Kidney glomerular epithelial cell (primary cell): Measurements from ENCODE around the gene SLC7A14.

Experiments
- DNase-seq: peaks from one replicate; lab custom pipeline; 2025; lab: John Stamatoyannopoulos, UW

Gene SLC7A14

DNA sequence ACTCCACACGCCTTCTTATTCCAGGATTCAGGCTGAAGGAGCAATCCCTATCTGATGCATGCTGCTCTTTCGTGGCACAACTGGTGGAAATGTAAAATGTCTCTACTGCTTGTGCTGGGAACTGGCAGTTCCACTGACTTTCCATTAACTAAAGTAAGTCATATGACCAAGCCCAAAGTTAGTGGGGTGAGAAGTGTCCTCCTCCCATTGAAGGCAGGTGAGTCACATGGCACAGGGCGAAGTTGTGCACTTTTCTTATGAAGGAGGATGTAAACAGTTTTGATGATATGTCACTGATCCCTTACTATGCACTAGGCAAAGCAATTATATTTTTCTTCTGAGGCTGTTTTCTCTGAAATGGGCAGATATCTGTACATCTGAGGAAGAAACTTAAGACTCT is 51.6 kb downstream of the SLC7A14 start:
- no peak for DNase-seq

DNA sequence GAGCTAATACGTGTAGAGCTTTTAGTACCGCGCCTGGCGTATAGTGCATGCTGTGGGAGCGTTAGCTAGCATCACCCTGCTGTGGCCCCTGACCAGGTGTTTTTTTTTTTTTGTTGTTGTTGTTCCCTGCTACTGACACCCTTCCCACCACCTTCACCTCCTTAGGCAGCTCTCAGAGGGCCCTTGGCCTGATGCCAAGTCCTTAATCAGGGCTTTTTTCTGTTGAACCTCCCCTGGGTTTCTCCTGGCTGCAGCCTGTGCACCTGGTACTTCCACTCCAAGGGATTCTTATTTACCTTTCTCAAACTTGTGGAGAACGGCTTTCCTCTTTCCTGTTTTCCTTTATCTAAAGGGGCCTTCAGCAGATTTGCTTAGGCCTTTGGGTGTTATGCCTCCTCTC is 53.3 kb downstream of the SLC7A14 start:
- DNase-seq, result no peak

DNA sequence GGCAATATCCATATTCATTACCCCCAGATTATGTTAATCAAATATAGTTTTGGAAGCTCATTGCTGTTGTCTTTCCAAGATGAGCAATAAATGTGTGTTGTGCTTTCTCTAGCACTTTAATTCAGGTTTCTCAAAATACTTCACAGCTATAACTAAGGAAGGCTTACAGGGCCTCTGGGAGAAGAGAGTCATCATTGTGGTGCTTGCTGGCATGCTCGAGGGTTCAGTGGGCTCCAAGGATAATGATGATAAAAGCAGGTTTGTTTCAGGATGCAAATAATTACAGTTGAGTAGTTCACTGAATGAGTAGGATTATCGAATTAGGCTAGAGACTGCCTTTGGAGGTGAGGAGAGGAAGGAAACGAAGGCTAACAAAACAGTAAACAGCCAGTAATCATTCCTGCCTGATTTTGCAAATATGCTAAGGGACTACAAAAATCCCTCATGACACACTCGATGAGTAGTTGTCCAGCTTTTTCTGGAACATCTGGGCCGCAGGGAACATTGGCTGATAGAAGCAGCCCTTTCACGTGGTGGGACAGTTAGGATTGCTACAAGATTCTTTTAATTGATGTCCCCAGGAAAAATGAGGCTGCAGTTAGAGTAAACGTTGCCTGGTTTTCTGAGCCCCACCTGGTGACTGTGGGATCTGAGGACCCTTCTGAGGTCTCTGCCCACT is 54.1 kb downstream of the SLC7A14 start:
- DNase-seq, result no peak

DNA sequence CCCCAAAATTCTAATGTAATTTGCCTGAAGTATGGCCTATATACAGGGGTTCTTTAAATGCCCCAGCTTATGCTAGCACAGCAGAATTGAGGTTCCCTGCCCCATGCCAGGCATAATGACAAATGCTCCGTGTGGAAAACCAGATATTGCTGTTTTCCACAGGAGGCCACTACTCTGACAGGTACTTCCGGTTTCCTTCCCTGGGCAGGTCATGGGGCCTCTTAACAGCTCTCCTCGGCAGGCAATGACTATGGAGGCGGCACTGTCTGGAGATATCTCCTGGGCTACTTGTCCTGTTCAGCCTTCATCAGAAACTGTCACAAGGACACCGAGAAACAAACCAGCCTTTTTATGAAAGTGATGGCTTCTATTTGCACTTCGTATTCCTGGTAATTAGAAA is 54.8 kb downstream of the SLC7A14 start:
- DNase-seq, result no peak

DNA sequence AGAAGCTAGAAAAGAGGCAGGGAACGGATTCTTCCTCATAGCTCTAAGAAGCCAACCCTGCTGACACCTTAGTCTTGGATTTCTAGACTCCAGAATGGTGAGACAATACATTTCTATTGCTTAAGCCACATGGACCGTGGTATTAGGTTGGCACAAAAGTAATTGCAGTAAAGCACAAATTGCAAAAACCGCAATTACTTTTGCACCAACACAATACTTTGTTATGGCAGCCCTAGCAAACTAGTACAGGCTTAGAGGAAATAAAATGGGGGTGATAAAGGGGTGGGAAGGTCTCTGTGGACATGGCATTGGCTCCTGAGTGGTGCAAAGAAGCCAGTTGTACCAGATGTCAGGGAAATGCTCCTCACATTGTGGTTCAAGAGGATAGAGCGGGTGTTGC is 56.0 kb downstream of the SLC7A14 start:
- no peak for DNase-seq

DNA sequence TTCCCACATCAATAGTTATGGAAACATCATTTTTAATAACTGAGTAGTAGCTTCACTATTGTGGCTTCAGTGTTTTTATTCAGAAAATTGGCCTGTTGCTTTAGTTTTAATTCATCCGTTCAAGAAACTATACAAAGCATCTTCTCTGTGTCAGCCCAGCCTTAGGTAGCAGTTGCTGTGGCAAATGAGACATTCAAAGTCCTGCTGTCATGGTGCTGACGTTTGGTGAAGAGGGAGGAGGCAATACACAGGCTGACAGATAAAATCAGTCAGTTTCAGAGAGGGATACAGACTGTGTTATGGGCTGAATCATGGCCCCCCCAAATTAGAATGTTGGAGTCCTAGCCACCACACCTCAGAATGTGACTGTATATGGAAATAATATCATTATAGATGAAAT is 56.5 kb downstream of the SLC7A14 start:
- no peak for DNase-seq

DNA sequence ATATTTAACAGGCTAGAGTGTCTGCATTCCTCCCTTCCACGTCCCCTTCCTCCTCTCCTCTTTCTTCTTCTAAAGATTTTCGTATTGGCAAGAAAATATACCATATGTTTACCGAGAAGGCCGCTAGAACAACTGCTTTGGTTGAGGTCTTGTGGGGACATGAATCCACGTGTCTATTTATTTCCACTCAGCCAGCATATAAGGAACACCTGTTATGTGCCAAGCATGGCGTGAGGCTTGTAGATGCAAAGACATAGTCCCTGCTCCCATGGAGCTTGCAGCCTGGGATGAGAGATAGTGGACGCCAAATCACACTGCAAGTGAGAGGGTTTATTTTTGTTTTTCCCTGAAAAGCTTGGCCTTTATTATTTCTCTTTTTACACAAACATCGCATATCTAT is 57.1 kb downstream of the SLC7A14 start:
- DNase-seq, result no peak

DNA sequence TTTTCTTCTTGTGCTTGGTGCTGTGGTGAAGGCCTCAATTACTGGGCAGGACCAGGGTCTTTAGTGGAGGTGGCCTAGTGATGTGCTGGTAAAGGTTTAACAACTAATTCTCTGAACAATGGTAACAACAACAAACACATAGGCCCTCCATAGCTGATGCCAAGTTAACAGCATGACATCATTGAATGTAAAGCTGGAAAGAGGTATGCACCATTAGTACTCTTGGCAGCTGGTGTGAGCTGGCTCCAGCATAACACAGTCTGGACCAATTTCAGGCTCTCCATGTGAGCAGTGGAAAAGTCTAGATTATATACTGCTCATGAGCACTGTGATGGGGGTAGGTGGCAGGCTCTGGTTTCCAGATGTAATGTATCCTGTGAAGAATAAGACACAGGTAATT is 61.8 kb downstream of the SLC7A14 start:
- no peak for DNase-seq

DNA sequence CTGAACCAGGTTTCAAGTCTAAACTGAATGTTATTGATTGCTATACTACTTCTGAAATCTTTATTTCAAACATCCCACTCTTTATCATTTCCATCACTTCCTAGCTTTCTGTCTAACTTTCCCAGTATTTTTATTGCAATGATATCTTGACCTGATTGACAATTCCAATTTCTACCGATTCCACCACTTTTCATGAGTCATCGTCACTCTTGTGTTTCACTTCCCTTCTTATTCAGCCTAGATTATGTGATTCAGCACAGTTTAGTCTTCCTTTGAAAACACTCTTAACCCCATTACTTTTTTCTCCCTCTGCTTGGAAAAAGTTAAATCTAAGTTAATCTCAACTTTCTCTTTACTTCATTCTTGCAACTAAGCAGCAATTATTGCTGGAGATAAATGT is 62.6 kb downstream of the SLC7A14 start:
- no peak for DNase-seq

DNA sequence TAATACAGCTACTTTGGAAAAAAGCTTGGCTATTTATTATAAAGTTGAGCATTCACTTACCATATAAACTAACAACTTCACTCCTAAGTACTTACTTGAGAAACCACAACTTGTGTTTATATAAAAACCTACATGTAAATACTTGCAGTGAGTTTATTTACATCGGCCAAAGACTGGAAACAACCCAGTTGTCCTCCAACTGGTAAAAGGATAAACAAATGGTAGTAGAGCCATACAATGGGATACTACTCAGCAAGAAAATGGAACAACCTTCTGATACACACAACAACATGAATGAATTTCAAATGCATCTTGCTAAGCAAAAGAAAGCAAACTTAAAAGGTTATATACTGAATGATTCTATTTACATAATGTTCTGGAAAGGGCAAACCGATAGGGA is 63.7 kb downstream of the SLC7A14 start:
- no peak for DNase-seq

DNA sequence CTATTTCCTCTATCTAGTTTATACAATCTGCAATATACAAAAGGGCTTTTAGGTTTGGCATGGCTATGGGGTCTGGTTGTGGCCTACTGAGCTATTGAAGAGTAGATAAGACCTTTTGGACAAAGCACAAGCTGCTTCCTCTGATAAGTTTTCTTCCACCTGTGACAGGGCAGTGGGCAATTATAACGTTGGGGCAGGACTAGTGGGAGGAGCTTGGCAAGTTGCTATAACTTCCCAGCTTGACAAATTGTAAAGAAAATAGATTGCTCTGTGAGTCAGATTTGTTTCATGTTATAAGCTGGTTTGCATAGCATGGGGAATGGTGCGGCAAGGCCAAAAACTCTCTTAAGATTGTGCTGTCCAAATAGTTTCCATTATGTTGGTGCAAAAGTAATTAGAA is 64.9 kb downstream of the SLC7A14 start:
- no peak for DNase-seq

DNA sequence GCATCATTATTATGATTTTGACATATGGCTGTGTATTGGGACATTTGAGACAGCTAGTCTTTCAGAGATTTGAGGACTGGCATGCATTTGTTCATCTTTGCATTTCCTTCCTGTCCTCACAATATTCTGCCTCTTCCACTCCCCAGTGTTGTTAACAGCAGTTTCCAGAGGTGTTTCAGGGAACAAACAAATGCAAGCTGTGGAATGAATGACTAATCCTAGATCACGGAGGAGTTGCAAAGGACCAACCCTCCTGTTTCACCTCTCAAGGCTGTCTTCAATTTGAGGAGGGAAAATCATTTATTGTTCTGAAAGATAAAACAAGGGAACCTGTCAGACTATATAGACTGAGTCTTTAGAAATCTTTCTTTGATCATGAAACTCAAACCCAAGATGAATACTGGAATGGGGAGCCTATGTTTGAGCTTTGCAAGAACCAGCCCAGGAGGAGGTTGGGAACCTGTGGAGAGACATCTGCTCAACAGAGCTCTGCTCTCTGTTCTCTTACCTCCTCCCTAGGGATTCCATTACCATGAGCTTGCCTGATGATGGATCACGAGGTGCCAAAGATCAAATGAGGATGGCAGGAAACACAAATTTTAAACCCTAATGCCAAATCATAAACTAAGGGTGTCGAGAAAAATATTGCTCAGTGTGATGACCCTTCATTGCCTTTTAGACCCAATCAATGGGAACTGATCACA is 68.5 kb downstream of the SLC7A14 start:
- DNase-seq, result no peak

DNA sequence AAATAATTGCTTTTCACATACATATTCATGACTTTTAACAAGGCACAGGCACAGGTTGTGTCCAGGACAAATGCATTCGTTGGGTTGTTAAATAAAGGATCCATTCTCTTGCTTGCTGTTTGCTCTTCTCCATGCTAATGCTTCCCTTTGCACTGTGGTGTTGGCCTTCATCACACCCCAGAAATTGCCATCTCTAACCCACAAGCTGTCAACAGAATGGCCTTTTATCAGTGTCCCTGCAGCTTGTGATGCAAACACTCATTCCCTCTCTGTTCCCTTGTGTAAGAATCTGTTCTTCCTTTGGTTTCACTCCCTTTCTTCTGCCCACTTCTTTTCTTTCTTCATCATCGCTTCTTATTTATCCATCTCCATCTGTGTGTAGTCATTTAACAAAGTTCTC is 72.2 kb downstream of the SLC7A14 start:
- no peak for DNase-seq

DNA sequence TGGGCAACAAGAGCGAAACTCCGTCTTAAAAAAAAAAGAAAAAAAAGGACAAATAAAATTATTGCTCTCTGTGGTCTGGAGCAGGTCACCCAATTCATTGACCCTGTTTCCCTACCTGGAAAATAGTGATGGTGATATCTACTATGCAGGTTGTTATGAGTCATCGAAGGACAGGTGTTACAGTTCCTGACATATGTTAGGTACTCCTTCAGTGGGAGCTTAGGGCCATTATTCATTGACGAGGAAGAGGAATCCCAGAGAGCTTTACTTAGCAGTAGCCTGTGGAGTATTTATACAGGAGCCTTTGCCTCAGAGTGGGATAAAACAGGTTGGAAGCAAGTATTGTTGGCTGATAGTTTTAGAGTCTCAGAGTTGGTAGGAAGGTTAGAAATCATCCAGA is 74.5 kb downstream of the SLC7A14 start:
- DNase-seq, result no peak

DNA sequence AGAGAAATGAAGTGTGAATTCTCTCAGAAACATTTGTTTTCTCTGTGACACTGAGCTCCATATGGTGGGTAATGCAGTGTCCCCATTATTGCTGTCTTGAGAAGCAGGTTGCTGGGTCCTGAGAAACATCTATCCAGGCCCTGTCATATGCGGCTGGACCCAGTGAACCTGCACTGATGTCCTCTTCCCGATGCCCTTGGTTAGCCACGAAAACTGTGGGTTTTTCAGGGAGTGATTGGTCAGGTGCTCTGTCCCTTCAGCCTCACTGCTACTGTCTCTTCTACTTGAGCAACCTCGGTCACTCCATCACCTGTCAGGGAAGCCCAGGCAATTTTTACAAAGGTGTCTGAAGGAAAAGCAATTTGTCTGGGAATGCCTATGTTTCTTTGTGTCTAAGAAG is 77.0 kb downstream of the SLC7A14 start:
- DNase-seq, result no peak

DNA sequence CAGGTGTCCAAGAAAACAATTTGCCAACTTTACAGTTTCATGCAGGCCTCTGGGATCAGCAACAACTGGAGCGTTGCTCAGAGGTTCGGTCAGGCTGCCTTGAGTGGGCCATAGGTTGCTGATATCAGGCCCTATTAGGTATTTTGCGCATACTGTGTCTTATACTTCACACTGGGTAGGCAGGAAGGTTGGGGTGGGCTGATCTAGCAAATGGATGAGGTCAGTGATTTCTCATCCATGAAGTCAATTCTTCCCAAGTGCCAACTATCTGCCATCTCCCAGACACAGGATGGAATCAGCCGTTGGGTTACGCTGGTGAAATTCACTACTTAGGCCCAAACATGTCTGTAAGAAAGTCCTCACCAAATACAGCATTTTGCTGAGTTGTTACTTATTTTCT is 77.6 kb downstream of the SLC7A14 start:
- DNase-seq, result peak; percentile 15

DNA sequence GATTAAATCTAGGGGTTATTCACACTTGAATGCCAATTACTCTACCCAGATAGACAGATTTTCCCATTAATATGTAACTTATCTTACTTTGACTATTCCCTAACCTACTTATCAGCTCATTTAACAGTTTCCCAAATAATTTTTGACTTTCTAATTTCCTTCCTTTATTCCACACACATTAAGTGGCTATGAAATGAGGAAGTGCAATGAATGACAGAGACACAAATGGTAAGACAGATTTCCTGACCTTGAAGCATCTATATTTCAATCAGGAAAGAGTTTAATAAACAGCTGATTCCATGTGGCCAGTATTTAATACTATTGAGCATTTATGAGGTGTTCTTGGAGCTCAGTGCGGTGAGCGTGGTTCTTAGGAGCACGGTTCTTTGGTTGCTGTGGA is 78.8 kb downstream of the SLC7A14 start:
- DNase-seq, result no peak

DNA sequence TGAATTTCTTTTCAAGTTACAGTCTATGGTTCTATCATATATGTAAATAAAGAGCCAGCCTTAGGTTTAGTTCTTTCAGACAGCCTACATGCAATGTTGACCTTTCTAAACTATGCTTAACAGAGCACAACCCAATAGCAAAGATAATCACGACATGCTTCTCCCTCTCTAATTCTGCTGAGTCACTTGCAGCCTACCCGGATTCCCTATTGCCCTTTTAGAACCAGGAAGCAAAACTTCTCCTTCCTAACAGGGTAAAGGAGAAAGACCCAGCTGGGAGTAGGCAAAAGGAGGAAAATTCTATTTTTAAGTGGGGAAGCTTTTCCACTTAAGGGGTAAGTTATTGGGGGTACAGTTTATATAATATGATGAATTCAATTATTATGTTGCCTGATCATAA is 79.3 kb downstream of the SLC7A14 start:
- peak; percentile 39 for DNase-seq

DNA sequence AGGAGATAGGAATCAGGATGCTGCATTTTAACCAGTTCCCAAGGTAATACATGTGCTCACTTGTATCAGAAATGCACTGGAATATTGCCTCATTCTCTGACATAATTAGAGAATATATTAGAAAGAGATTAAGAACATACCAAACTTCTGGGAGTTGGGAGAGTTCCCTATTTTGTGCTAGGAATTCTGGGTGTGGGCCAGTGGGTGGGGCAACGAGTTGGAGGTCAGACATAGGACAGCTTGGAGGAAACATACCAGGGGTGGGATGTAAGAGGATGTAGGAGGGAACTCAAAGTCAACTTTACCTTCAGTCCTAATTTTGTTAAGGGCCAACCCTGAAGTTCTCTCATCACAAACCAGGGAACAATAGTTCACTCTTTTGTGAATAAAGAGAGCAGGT is 83.6 kb downstream of the SLC7A14 start:
- no peak for DNase-seq

DNA sequence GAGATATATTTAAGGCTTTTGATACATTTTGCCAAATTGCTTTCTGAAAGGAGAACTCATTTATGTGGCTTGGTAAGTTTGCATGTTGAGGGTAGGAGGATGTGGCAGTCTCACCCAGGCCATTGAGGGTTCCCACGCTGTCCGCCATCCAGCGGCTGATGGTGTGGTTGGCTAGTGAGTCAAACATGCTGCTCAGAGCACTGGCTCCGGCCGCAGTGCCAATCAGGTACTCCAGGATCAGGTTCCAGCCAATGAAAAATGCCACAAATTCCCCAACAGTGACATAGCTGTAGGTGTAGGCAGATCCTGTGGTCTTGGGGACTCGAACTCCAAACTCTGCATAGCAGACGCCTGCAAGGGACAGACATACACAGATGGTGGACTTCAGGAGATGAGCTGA is 84.9 kb downstream of the SLC7A14 start:
- no peak for DNase-seq

DNA sequence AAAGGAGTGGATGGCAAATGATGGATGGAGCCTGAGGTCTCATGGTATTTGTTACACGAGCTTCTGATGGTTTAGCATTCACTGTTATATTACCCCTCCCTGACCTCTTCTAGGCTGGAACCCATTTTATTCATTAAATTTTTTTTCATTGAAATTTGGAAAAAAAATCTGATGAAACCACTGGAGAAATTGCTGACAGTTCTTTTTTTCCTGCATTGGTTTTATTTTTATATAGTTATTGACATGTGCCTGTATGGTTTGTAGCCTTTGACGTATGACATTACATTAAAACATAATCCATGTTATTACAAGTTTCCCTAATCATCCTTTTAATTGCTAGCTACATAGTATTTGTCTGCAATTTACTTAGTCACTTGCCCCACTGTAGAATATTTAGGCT is 85.4 kb downstream of the SLC7A14 start:
- no peak for DNase-seq

DNA sequence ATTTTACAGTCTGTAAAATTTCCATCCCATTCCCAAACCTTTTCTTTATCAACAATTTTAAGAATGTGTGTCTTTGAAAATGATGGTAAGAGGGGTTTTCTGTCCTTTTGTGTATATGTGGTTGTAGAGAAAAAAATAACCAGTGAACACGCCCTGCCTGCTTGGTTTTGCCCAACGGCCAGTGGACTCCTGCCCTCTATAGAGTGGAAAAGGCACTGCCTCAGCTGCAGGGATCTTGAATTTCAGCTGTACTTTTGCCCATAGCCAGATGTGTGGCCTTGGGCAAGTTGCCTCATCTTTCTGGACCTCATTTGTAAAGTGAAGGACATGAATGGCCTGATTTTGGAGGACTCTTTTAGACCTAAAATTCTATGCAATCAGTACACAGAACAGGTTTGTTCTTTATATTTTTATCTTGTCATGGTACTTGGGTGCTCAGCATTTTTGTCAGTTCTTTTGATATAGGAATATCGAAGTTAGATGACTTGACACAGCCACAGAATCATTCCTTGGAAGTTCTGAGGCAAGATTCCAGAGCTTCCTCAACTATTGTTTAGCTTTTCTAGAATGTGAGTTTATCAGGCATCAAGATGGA is 86.2 kb downstream of the SLC7A14 start:
- DNase-seq, result peak; percentile 28

DNA sequence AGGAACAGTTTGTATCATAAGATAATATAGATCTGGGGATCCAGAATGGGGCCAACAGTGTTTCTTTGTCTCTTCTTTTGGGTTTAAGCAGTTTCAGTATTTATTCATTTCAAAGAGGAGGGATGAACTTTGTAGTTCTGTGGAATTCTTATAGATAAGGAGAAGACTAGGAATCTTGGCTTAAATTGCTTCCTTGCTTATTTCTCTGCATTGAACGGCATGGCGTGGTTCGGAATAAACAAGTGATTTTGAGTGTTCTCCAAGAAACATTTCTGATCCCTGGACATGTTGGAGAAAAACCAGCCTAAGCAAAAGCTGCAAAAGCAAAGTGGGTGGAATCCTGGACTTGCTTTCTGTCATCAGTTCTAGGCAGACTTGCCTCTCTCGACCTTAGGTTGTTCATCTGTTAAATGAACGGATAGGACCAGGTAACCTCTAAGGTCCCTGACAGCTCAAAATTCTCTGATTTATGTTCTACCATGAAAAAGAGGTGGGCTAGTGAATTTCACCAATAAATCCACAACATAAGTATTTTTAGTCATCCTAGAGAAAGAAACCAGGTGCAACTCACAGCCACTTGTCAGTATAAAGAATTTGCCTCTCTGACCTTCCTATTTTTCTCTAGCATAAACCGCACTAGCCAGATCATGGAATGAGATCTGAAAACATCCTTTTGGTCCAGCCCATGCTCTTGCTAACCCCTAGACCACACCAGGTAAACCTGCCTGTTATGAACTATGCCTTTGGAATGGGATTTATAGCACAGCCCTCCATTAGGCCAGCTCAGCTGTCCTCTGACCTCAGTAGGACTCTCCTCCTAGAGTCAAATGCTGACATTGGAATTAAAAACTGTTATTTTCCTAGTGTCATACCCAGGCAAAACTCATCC is 88.4 kb downstream of the SLC7A14 start:
- DNase-seq, result no peak
